ENCODE results near the gene DOCK6. TPM values are rescaled to one million over a fixed set of nuclear protein-coding genes. Genes with fewer than 3 reads are reported as not detected.

The DOCK6 gene
- total and polyA plus RNA-seq, 2 of the 13 experiments (the other 11 are each of a cell fraction or from before 2014, with no cell fraction given): 5.4 to 38.1 TPM

- TF ChIP-seq ZMYM3 (CRISPR knock-in tag; IDR thresholded peaks at IDR 0.05) (no peak; the same call in 1 of the 2 replicates), ATM (IDR thresholded peaks at IDR 0.05; ENCODE audit: borderline replicate concordance) (no peak), HOXA3 (CRISPR knock-in tag; IDR thresholded peaks at IDR 0.05) (no peak; the same call in 1 of the 2 replicates), ZNF335 (CRISPR knock-in tag; IDR thresholded peaks at IDR 0.05) (no peak), ZSCAN9 (CRISPR knock-in tag; IDR thresholded peaks at IDR 0.05; ENCODE audit: borderline replicate concordance) (peak; percentile 16; the same call in 1 of the 2 replicates), ZNF282 (IDR thresholded peaks at IDR 0.05; ENCODE audit: partially characterized antibody) (no peak), ZC3H13 (CRISPR knock-in tag; IDR thresholded peaks at IDR 0.05) (peak; percentile 51; the same call in 1 of the 2 replicates), AGO2 (optimal IDR thresholded peaks at IDR 0.05; ENCODE audit: low read depth, low read length) (peak; percentile 23), HOXA9 (CRISPR knock-in tag; IDR thresholded peaks at IDR 0.05; ENCODE audit: borderline replicate concordance) (0 out of 2 replicates have a peak, but pooled peaks have one; percentile 25), HMGXB3 (CRISPR knock-in tag; IDR thresholded peaks at IDR 0.05; ENCODE audit: borderline replicate concordance) (peak; percentile 55; the same call in 1 of the 2 replicates), NR2F6 (IDR thresholded peaks at IDR 0.05) (no peak), NR2F6 (CRISPR knock-in tag; IDR thresholded peaks at IDR 0.05) (0 out of 2 replicates have a peak, but pooled peaks have one; percentile 8), RFX1 (IDR thresholded peaks at IDR 0.05) (no peak), TFDP2 (CRISPR knock-in tag; IDR thresholded peaks at IDR 0.05) (peak; percentile 100), PRDM10 (CRISPR knock-in tag; IDR thresholded peaks at IDR 0.05; ENCODE audit: low read depth) (no peak), DMAP1 (CRISPR knock-in tag; IDR thresholded peaks at IDR 0.05) (peak; percentile 77)
- TF ChIP-seq, protein P1, sequence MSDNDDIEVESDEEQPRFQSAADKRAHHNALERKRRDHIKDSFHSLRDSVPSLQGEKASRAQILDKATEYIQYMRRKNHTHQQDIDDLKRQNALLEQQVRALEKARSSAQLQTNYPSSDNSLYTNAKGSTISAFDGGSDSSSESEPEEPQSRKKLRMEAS (IDR thresholded peaks at IDR 0.05): peak; percentile 57; the same call in 1 of the 2 replicates
- TF ChIP-seq, protein P2, sequence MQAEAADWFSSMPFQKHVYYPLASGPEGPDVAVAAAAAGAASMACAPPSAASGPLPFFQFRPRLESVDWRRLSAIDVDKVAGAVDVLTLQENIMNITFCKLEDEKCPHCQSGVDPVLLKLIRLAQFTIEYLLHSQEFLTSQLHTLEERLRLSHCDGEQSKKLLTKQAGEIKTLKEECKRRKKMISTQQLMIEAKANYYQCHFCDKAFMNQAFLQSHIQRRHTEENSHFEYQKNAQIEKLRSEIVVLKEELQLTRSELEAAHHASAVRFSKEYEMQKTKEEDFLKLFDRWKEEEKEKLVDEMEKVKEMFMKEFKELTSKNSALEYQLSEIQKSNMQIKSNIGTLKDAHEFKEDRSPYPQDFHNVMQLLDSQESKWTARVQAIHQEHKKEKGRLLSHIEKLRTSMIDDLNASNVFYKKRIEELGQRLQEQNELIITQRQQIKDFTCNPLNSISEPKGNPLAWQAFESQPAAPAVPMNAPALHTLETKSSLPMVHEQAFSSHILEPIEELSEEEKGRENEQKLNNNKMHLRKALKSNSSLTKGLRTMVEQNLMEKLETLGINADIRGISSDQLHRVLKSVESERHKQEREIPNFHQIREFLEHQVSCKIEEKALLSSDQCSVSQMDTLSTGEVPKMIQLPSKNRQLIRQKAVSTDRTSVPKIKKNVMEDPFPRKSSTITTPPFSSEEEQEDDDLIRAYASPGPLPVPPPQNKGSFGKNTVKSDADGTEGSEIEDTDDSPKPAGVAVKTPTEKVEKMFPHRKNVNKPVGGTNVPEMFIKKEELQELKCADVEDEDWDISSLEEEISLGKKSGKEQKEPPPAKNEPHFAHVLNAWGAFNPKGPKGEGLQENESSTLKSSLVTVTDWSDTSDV (CRISPR knock-in tag; IDR thresholded peaks at IDR 0.05): no peak
Measured at GRCh38 chr19:11155373-11156120, 106.8 kb downstream of the DOCK6 start, which contains the start of gene SPC24 (continued).

Measured in HepG2 (cell line).